ENCODE measurements around the gene BHLHA15. TPM values are rescaled to one million over a fixed set of nuclear protein-coding genes. Genes with fewer than 3 reads are reported as not detected.

BHLHA15 gene
- total RNA-seq, 1 donor from 2014 or later = 0.32 TPM

DNA sequence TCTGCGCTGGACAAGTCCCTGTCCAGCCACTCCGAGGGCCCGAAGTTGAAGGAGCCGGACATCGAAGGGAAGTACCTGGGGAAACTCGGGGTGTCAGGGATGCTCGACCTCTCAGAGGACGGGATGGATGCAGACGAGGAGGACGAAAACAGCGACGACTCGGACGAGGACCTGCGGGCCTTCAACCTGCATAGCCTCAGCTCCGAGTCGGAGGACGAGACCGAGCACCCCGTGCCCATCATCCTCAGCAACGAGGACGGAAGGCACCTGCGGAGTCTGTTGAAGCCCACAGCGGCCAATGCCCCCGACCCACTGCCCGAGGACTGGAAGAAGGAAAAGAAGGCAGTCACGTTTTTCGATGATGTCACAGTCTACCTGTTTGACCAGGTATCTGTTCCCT is 17.1 kb upstream of the BHLHA15 start:
- Mint-ChIP-seq H3K36me3 (ENCODE audit: low read depth) (peaks cover 26% of the 10 kb centered on the region), H3K4me1 (ENCODE audit: low read depth) (peaks cover 23% of the 10 kb centered on the region), H3K9me3 (ENCODE audit: low read depth) (peaks cover 4% of the 10 kb centered on the region), H3K27me3 (ENCODE audit: low read depth) (no peaks in the 10 kb centered on the region), H3K4me3 (ENCODE audit: unreplicated experiment) (no peak overlapping the region), H3K27ac (ENCODE audit: unreplicated experiment) (peak overlapping the region; percentile 22)
- TF ChIP-seq, protein P1, sequence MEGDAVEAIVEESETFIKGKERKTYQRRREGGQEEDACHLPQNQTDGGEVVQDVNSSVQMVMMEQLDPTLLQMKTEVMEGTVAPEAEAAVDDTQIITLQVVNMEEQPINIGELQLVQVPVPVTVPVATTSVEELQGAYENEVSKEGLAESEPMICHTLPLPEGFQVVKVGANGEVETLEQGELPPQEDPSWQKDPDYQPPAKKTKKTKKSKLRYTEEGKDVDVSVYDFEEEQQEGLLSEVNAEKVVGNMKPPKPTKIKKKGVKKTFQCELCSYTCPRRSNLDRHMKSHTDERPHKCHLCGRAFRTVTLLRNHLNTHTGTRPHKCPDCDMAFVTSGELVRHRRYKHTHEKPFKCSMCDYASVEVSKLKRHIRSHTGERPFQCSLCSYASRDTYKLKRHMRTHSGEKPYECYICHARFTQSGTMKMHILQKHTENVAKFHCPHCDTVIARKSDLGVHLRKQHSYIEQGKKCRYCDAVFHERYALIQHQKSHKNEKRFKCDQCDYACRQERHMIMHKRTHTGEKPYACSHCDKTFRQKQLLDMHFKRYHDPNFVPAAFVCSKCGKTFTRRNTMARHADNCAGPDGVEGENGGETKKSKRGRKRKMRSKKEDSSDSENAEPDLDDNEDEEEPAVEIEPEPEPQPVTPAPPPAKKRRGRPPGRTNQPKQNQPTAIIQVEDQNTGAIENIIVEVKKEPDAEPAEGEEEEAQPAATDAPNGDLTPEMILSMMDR (IDR thresholded peaks at IDR 0.05) = no peak
- no peak for DNase-seq (ENCODE audit: low spot score)

DNA sequence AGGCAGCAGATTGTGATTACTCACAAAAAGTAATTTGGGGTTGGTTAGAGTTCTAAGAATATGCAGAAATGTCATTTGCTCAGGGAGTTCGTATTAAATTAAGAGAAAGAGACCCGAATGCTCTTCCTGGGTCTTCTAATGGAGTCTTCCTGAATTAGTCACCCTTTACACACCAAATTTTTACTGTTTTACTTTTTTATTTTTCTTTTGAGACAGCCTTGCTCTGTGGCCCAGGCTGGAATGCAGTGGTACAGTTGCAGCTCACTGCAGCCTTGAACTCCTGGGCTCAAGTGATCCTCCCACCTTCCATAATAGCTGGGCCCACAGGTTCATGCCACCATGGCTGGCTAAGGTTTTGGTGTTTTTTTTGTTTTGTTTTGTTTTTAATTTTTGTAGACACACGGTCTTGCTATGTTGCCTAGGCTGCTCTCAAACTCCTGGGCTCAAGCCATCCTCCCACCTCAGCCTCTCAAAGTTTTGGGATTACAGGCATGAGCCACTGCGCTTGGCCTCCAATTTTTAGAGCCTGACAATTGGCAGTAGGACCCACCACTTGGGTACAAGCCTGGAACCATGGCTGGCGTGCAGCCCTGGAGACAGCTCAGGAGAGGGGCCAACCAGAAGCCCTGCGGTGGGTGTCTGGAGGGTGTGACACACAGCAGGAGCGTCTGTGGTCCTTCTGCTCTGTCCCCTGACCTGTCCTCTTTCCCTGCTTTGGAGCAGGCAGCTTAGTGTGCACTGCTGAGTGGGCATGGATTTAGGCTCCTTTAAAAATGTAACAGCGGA is 16.4 kb upstream of the BHLHA15 start:
- TF ChIP-seq, protein P1 (IDR thresholded peaks at IDR 0.05) = no peak
- no peak for DNase-seq (ENCODE audit: low spot score)
- Mint-ChIP-seq H3K36me3 (ENCODE audit: low read depth) (peaks cover 22% of the 10 kb centered on the region), H3K4me3 (ENCODE audit: unreplicated experiment) (no peak overlapping the region), H3K27ac (ENCODE audit: unreplicated experiment) (peak overlapping the region; percentile 14), H3K9me3 (ENCODE audit: low read depth) (peaks cover 5% of the 10 kb centered on the region), H3K4me1 (ENCODE audit: low read depth) (peaks cover 26% of the 10 kb centered on the region), H3K27me3 (ENCODE audit: low read depth) (no peaks in the 10 kb centered on the region)

DNA sequence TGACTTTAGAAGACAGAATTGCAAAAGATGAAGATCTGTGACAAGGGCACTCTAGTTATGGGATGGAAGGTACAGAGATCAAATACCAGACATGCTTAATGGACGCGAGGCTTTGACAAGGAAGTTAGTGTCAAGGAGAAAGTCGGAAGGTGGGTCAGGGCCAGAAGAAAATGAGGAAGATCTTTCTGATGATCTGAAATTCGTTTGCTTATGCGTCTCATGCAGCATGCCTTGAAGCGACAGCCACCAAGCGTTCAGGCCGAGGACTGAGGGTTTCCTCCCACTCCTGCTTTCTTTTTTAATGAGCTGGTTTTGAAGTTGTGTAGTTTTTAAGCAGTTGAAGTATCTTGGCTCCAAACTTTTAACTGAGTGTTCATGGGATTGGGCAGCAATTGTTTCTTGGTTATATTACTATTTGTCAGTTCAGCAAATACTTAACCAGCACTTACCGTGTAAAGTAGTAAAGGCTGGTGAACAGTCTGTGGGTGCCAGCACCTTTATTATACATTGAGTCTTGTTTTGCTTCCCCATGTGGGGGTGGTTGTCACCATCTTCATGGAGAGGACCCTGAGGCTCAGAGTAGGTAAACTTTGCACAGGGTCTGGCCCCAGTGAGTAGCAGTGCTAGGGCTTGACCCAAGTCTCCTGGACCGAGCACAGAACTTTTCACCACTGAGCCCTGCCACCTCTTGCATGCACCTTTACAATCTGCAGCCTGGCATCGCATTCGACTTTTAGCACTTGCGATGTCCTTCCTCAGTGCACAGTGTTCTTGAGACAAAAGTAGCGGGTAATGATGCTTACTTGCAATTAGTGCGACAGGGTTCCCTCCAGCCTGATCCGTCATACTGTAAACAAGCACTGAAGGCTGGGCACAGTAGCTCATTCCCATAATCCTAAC is 14.3 kb upstream of the BHLHA15 start:
- Mint-ChIP-seq H3K4me1 (ENCODE audit: low read depth) (peaks cover 29% of the 10 kb centered on the region), H3K4me3 (ENCODE audit: unreplicated experiment) (no peak overlapping the region), H3K27ac (ENCODE audit: unreplicated experiment) (no peak overlapping the region), H3K27me3 (ENCODE audit: low read depth) (no peaks in the 10 kb centered on the region), H3K36me3 (ENCODE audit: low read depth) (peaks cover 14% of the 10 kb centered on the region), H3K9me3 (ENCODE audit: low read depth) (peaks cover 5% of the 10 kb centered on the region)
- no peak for DNase-seq (ENCODE audit: low spot score)
- TF ChIP-seq, protein P1 (IDR thresholded peaks at IDR 0.05) = no peak

DNA sequence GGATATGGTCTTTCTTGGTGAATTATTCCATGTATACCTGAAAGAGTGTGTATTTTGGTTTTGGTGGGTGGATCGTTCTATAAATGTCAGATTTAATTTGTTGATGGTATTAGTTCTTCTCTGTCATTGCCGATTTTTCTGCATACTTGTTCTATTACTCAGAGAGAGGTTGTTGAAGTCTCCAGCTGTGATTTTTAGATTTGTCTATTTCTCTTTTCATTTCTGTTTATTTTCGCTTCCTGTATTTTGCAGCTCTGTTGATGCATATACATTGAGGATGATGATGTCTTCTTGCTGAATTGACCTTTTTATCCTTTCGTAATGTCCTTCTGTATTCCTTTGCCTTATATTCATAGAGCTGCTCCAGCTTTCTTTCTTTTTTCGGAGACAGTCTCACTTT is 12.1 kb upstream of the BHLHA15 start:
- no peak overlapping the region for H3K27ac Mint-ChIP-seq (ENCODE audit: unreplicated experiment)
- H3K9me3 Mint-ChIP-seq (ENCODE audit: low read depth) = peaks cover 5% of the 10 kb centered on the region
- peaks cover 8% of the 10 kb centered on the region for H3K36me3 Mint-ChIP-seq (ENCODE audit: low read depth)
- H3K27me3 Mint-ChIP-seq (ENCODE audit: low read depth) = no peaks in the 10 kb centered on the region
- no peak for DNase-seq (ENCODE audit: low spot score)
- TF ChIP-seq, protein P1 (IDR thresholded peaks at IDR 0.05) = no peak
- no peak overlapping the region for H3K4me3 Mint-ChIP-seq (ENCODE audit: unreplicated experiment)
- H3K4me1 Mint-ChIP-seq (ENCODE audit: low read depth) = peaks cover 25% of the 10 kb centered on the region

DNA sequence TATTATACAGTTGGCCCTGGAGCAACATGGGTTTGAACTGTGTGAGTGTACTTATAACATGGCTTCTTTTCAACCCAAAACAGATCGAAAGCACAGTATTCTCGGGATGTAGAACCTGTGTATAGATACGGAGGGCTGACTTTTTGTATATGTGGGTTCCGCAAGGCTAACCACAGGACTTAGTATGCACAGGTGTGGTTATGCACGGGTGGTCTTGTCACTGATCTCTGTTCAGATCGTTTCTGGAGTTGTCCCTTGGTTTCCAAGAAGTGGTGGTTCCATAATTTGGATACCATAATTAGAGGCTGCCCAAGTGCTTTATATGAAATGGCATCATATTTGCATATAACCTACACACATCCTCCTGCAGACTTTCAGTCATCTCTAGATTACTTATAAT is 10.9 kb upstream of the BHLHA15 start:
- no peak for DNase-seq (ENCODE audit: low spot score)
- H3K27ac Mint-ChIP-seq (ENCODE audit: unreplicated experiment) = no peak overlapping the region
- H3K36me3 Mint-ChIP-seq (ENCODE audit: low read depth) = peaks cover 12% of the 10 kb centered on the region
- H3K4me1 Mint-ChIP-seq (ENCODE audit: low read depth) = peaks cover 15% of the 10 kb centered on the region
- peaks cover 5% of the 10 kb centered on the region for H3K9me3 Mint-ChIP-seq (ENCODE audit: low read depth)
- H3K4me3 Mint-ChIP-seq (ENCODE audit: unreplicated experiment) = no peak overlapping the region
- H3K27me3 Mint-ChIP-seq (ENCODE audit: low read depth) = no peaks in the 10 kb centered on the region
- TF ChIP-seq, protein P1 (IDR thresholded peaks at IDR 0.05) = no peak
